ENCODE data around the gene TAAR8.
"Not testable (repeated sequence)": the region's sequence is repeated elsewhere in the genome, so short reads cannot be mapped to it uniquely, and the experiment has no call there.

DNA sequence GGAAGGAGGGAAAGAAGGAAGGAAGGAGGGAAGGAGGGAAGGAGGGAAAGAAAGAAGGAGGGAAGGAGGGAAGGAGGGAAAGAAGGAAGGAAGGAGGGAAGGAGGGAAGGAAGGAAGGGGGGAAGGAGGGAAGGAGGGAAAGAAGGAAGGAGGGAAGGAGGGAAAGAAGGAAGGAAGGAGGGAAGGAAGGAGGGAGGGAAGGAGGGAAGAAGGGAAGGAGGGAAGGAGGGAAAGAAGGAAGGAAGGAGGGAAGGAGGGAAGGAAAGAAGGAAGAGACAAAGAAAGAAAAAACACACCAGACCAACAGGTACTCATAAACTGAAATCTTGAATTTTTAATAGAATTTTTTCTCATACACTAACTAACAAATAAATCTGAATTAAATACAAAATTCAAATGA, 48.4 kb downstream of the TAAR8 start:
- TF ChIP-seq, protein P1, sequence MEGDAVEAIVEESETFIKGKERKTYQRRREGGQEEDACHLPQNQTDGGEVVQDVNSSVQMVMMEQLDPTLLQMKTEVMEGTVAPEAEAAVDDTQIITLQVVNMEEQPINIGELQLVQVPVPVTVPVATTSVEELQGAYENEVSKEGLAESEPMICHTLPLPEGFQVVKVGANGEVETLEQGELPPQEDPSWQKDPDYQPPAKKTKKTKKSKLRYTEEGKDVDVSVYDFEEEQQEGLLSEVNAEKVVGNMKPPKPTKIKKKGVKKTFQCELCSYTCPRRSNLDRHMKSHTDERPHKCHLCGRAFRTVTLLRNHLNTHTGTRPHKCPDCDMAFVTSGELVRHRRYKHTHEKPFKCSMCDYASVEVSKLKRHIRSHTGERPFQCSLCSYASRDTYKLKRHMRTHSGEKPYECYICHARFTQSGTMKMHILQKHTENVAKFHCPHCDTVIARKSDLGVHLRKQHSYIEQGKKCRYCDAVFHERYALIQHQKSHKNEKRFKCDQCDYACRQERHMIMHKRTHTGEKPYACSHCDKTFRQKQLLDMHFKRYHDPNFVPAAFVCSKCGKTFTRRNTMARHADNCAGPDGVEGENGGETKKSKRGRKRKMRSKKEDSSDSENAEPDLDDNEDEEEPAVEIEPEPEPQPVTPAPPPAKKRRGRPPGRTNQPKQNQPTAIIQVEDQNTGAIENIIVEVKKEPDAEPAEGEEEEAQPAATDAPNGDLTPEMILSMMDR (IDR thresholded peaks at IDR 0.05; ENCODE audit: low read length), result not testable (repeated sequence)
- TF ChIP-seq EZH2phosphoT487 (IDR thresholded peaks at IDR 0.05; ENCODE audit: low read length); EZH2 (optimal IDR thresholded peaks at IDR 0.05; ENCODE audit: low read depth, low read length): not testable (repeated sequence)

Data from MM.1S (cell line).